Measurements from ENCODE around the gene CYTH2.

Gene CYTH2

DNA sequence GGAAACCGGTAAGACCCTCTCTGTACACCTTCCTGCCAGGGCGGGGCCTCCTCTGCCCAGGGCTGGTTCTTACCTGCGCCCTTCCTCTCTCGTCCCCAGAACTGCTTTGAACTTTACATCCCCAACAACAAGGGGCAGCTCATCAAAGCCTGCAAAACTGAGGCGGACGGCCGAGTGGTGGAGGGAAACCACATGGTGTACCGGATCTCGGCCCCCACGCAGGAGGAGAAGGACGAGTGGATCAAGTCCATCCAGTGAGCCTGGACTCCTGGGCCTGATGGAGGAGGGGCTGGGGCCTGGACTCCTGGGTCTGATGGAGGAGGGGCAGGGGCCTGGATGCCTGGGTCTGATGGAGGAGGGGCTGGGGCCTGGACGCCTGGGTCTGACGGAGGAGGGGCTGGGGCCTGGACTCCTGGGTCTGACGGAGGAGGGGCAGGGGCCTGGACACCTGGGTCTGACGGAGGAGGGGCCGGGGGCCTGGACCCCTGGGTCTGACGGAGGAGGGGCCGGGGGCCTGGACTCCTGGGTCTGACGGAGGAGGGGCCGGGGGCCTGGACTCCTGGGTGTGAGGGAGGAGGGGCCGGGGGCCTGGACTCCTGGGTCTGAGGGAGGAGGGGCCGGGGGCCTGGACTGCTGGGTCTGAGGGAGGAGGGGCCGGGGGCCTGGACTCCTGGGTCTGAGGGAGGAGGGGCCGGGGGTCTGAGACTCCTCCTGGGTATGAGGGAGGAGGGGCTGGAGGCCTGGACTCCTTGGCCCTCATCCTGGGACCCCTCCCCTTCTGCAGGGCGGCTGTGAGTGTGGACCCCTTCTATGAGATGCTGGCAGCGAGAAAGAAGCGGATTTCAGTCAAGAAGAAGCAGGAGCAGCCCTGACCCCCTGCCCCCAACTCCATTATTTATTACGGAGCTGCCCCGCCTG is 9.4 kb downstream of the CYTH2 start:
- no peak overlapping the region for H3K4me2 ChIP-seq (ENCODE audit: low read depth, low read length, poor library complexity, severe bottlenecking)
- no peak overlapping the region for H3K9ac ChIP-seq (ENCODE audit: low read depth, low read length, poor library complexity, severe bottlenecking)
- no peak overlapping the region for H3K4me3 ChIP-seq (ENCODE audit: low read length, poor library complexity, severe bottlenecking)
- peaks cover 39% of the 10 kb centered on the region; the same call in 1 of the 2 replicates for H3K36me3 ChIP-seq (ENCODE audit: insufficient read depth, low read length)
- no peaks in the 10 kb centered on the region; the same call in 1 of the 2 replicates for H3F3A ChIP-seq (ENCODE audit: low read depth)
- no peak overlapping the region for H2AFZ ChIP-seq (ENCODE audit: low read length)
- no peaks in the 10 kb centered on the region for H3K9me3 ChIP-seq (ENCODE audit: insufficient read depth, low read depth, low read length)
- H3K27me3 ChIP-seq (ENCODE audit: insufficient read depth, low read length, poor library complexity, severe bottlenecking), result no peaks in the 10 kb centered on the region
- H3K4me1 ChIP-seq (ENCODE audit: insufficient read depth, low read length, poor library complexity, severe bottlenecking), result no peaks in the 10 kb centered on the region
- TF ChIP-seq EZH2phosphoT487 (IDR thresholded peaks at IDR 0.05; ENCODE audit: borderline replicate concordance) (no peak), CTCF (conservative IDR thresholded peaks at IDR 0.05; ENCODE audit: low read length) (no peak)
- no peaks in the 10 kb centered on the region for H3K9me2 ChIP-seq (replicated peaks; ENCODE audit: low read depth, low read length)
- no peaks in the 10 kb centered on the region for H4K20me1 ChIP-seq (ENCODE audit: insufficient read depth, low read length, poor library complexity, severe bottlenecking)
- H3K79me2 ChIP-seq (ENCODE audit: insufficient read depth, low read length), result 0 out of 2 replicates have a peak, but pooled peaks cover 2% of the 10 kb centered on the region

DNA sequence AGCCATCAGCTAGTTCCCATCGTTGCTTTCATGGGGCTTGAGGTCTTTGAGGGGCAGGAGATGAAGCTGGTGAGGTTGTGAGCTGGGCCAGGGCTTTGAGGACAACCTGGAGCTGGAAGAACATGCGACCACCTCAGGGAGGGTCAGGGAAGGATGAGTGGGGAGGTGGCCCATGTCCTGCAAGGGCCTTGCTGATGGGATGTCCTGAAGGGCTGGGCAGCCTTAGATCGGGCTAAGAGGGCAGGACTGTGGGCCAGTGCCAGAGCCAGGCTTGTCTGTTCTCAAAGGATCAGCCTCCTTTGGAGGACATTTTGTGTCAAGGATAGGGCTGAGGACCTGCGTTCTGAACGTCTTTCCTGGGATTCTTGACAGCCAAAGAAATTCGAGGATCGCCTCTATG is 10.5 kb downstream of the CYTH2 start:
- peaks cover 28% of the 10 kb centered on the region; the same call in 1 of the 2 replicates for H3K36me3 ChIP-seq (ENCODE audit: insufficient read depth, low read length)
- H3F3A ChIP-seq (ENCODE audit: low read depth), result no peaks in the 10 kb centered on the region; the same call in 1 of the 2 replicates
- H3K4me3 ChIP-seq (ENCODE audit: low read length, poor library complexity, severe bottlenecking), result no peak overlapping the region

GRCh38 chr19:48480183-48480557 is 11.0 kb downstream of the CYTH2 start:
- no peak overlapping the region for H3K4me2 ChIP-seq (ENCODE audit: low read depth, low read length, poor library complexity, severe bottlenecking)
- TF ChIP-seq EZH2phosphoT487 (IDR thresholded peaks at IDR 0.05; ENCODE audit: borderline replicate concordance) (no peak), CTCF (conservative IDR thresholded peaks at IDR 0.05; ENCODE audit: low read length) (no peak)
- H3K4me3 ChIP-seq (ENCODE audit: low read length, poor library complexity, severe bottlenecking), result no peak overlapping the region
- no peaks in the 10 kb centered on the region for H3K27me3 ChIP-seq (ENCODE audit: insufficient read depth, low read length, poor library complexity, severe bottlenecking)
- no peaks in the 10 kb centered on the region for H3K9me2 ChIP-seq (replicated peaks; ENCODE audit: low read depth, low read length)
- H3K9ac ChIP-seq (ENCODE audit: low read depth, low read length, poor library complexity, severe bottlenecking), result no peak overlapping the region
- no peak overlapping the region for H2AFZ ChIP-seq (ENCODE audit: low read length)
- H3K79me2 ChIP-seq (ENCODE audit: insufficient read depth, low read length), result no peaks in the 10 kb centered on the region
- H3K9me3 ChIP-seq (ENCODE audit: insufficient read depth, low read depth, low read length), result no peaks in the 10 kb centered on the region
- H3K36me3 ChIP-seq (ENCODE audit: insufficient read depth, low read length), result peaks cover 23% of the 10 kb centered on the region; the same call in 1 of the 2 replicates
- no peaks in the 10 kb centered on the region for H4K20me1 ChIP-seq (ENCODE audit: insufficient read depth, low read length, poor library complexity, severe bottlenecking)
- H3F3A ChIP-seq (ENCODE audit: low read depth), result no peaks in the 10 kb centered on the region; the same call in 1 of the 2 replicates
- H3K4me1 ChIP-seq (ENCODE audit: insufficient read depth, low read length, poor library complexity, severe bottlenecking), result no peaks in the 10 kb centered on the region

More for the DNA sequence above, 10.5 kb downstream of the CYTH2 start:
- H3K9ac ChIP-seq (ENCODE audit: low read depth, low read length, poor library complexity, severe bottlenecking), result no peak overlapping the region
- no peaks in the 10 kb centered on the region for H3K4me1 ChIP-seq (ENCODE audit: insufficient read depth, low read length, poor library complexity, severe bottlenecking)
- H2AFZ ChIP-seq (ENCODE audit: low read length), result no peak overlapping the region
- H3K9me2 ChIP-seq (replicated peaks; ENCODE audit: low read depth, low read length), result no peaks in the 10 kb centered on the region
- no peaks in the 10 kb centered on the region for H3K27me3 ChIP-seq (ENCODE audit: insufficient read depth, low read length, poor library complexity, severe bottlenecking)
- H3K4me2 ChIP-seq (ENCODE audit: low read depth, low read length, poor library complexity, severe bottlenecking), result no peak overlapping the region
- H3K79me2 ChIP-seq (ENCODE audit: insufficient read depth, low read length), result no peaks in the 10 kb centered on the region
- TF ChIP-seq CTCF (conservative IDR thresholded peaks at IDR 0.05; ENCODE audit: low read length) (no peak), EZH2phosphoT487 (IDR thresholded peaks at IDR 0.05; ENCODE audit: borderline replicate concordance) (no peak)
- no peaks in the 10 kb centered on the region for H3K9me3 ChIP-seq (ENCODE audit: insufficient read depth, low read depth, low read length)
- H4K20me1 ChIP-seq (ENCODE audit: insufficient read depth, low read length, poor library complexity, severe bottlenecking), result no peaks in the 10 kb centered on the region

All from Loucy (cell line).